Hepatocyte (in vitro differentiated cells): Measurements from ENCODE around the gene TRIM7. TPM values are rescaled to one million over a fixed set of nuclear protein-coding genes. Genes with fewer than 3 reads are reported as not detected.

Experiments used
- DNase-seq: peaks from one replicate; pipeline ENCODE4 v3.0.0-alpha.2; 2016; ENCODE audit warnings: low spot score
- H2AFZ ChIP-seq: fragments of 200-600 bp; sonication (generic); 2 replicates; pipeline ENCODE4 v1.6.0; 2016; ENCODE audit warnings: antibody characterized with exemption, mild to moderate bottlenecking
- H3K27ac ChIP-seq: fragments of 200-600 bp; sonication (generic); 2 replicates; pipeline ENCODE4 v1.5.1; 2016; ENCODE audit warnings: mild to moderate bottlenecking
- H3K27me3 ChIP-seq: fragments of 200-600 bp; sonication (generic); 2 replicates; pipeline ENCODE4 v1.6.1; 2016
- H3K36me3 ChIP-seq: fragments of 200-600 bp; sonication (generic); replicated peaks from 2 replicates; pipeline ENCODE4 v1.5.1; 2016; ENCODE audit warnings: low read depth; ENCODE audit not compliant: insufficient read depth
- H3K4me1 ChIP-seq: fragments of 200-600 bp; sonication (generic); 2 replicates; pipeline ENCODE4 v1.5.1; 2016; ENCODE audit warnings: mild to moderate bottlenecking, moderate library complexity; ENCODE audit not compliant: insufficient read depth
- H3K4me2 ChIP-seq: fragments of 200-600 bp; sonication (generic); 2 replicates; pipeline ENCODE4 v1.6.0; 2016
- H3K4me3 ChIP-seq: fragments of 200-600 bp; sonication (generic); 2 replicates; pipeline ENCODE4 v1.5.1; 2016; ENCODE audit warnings: mild to moderate bottlenecking
- H3K79me2 ChIP-seq: fragments of 200-600 bp; sonication (generic); 2 replicates; pipeline ENCODE4 v1.6.0; 2017; ENCODE audit warnings: mild to moderate bottlenecking
- H3K9me2 ChIP-seq: fragments of 200-600 bp; sonication (generic); replicated peaks from 2 replicates; pipeline ENCODE4 v1.6.0; 2017; ENCODE audit warnings: mild to moderate bottlenecking; ENCODE audit not compliant: insufficient read depth
- H3K9me3 ChIP-seq: fragments of 200-600 bp; sonication (generic); 2 replicates; pipeline ENCODE4 v1.5.1; 2016; ENCODE audit warnings: low read depth, mild to moderate bottlenecking
- H4K20me1 ChIP-seq: fragments of 200-600 bp; sonication (generic); 2 replicates; pipeline ENCODE4 v1.6.0; 2016; ENCODE audit warnings: mild to moderate bottlenecking; ENCODE audit not compliant: insufficient read depth, poor library complexity, severe bottlenecking
- CTCF ChIP-seq: fragments of 200-600 bp; sonication (generic); IDR thresholded peaks from 2 replicates; pipeline ENCODE4 v1.5.1; 2016; ENCODE audit warnings: antibody characterized with exemption, mild to moderate bottlenecking; ENCODE audit not compliant: poor library complexity
- EZH2 ChIP-seq: fragments of 200-600 bp; sonication (generic); IDR thresholded peaks from 2 replicates; pipeline ENCODE4 v1.6.1; 2016; ENCODE audit warnings: antibody characterized with exemption, mild to moderate bottlenecking, borderline replicate concordance
- EZH2phosphoT487 ChIP-seq: fragments of 200-600 bp; sonication (generic); IDR thresholded peaks from one replicate; pipeline ENCODE4 v1.6.1; 2018; ENCODE audit warnings: antibody characterized with exemption, mild to moderate bottlenecking, low read depth, moderate library complexity; ENCODE audit not compliant: unreplicated experiment, severe bottlenecking
- WGBS: methylation state at CpG from one replicate; pipeline ENCODE4 v1.1.6; 2016; ENCODE audit warnings: low lambda C conversion rate; ENCODE audit errors: missing lambda C conversion rate; 5-methylcytosine and 5-hydroxymethylcytosine counted together
- polyA plus RNA-seq: library from polyadenylated mRNA; unstranded; fragments of >200 nt; fragmentation: Nextera tagmentation; extraction: Ambion mirVana; gene quantifications from 2 replicates; pipeline ENCODE4 v1.2.1, GENCODE V29; 2016
- total RNA-seq: library from RNA; depleted of rRNA; stranded (reverse); fragments of >200 nt; gene quantifications from 2 replicates; pipeline ENCODE4 v1.2.3, GENCODE V29; 2014

The TRIM7 gene
- total and polyA plus RNA-seq, 2 experiments from 2014 or later = 0.35 TPM; not detected in 1

GRCh38 chr5:181224390-181225229, 19.6 kb upstream of the TRIM7 start:
- no peak for DNase-seq
- H3K9me3 ChIP-seq = no peaks in the 10 kb centered on the region
- no peak for TF ChIP-seq EZH2
- TF ChIP-seq CTCF = no peak
- TF ChIP-seq EZH2phosphoT487 = no peak
- no peaks in the 10 kb centered on the region for H4K20me1 ChIP-seq
- no peaks in the 10 kb centered on the region for H3K27me3 ChIP-seq
- H3K79me2 ChIP-seq = peaks cover 49% of the 10 kb centered on the region
- H3K27ac ChIP-seq = peak overlapping the region; percentile 98
- WGBS = 89% methylated on average over 22 of the region's 22 CpGs
- H3K9me2 ChIP-seq = no peaks in the 10 kb centered on the region
- H2AFZ ChIP-seq = no peak overlapping the region
- no peaks in the 10 kb centered on the region for H3K36me3 ChIP-seq
- peak overlapping the region; percentile 83 for H3K4me2 ChIP-seq
- peaks cover 6% of the 10 kb centered on the region for H3K4me1 ChIP-seq
- peak overlapping the region; percentile 68 for H3K4me3 ChIP-seq

- no peaks in the 10 kb centered on the region for H3K27me3 ChIP-seq
- H3K27ac ChIP-seq = peak overlapping the region; percentile 98
- WGBS = 4% methylated on average over 17 of the region's 31 CpGs
- peaks cover 45% of the 10 kb centered on the region for H3K79me2 ChIP-seq
- H3K36me3 ChIP-seq = no peaks in the 10 kb centered on the region
- H3K9me3 ChIP-seq = no peaks in the 10 kb centered on the region
- H3K4me3 ChIP-seq = peak overlapping the region; percentile 68
- peak overlapping the region; percentile 67 for H2AFZ ChIP-seq
- DNase-seq = peak; percentile 78
- TF ChIP-seq EZH2 (no peak), CTCF (no peak), EZH2phosphoT487 (no peak)
- H4K20me1 ChIP-seq = no peaks in the 10 kb centered on the region
- H3K4me2 ChIP-seq = peak overlapping the region; percentile 83
- H3K4me1 ChIP-seq = peaks cover 6% of the 10 kb centered on the region
- no peaks in the 10 kb centered on the region for H3K9me2 ChIP-seq
These were observed 18.9 kb upstream of the TRIM7 start for GRCh38 chr5:181223729-181224389.

- no peaks in the 10 kb centered on the region for H3K36me3 ChIP-seq
- H3K4me1 ChIP-seq = peaks cover 6% of the 10 kb centered on the region
- WGBS = 1% methylated on average over 58 of the region's 59 CpGs
These were observed 18.2 kb upstream of the TRIM7 start, which contains the start of gene TRIM41 for GRCh38 chr5:181223058-181223728. TRIM41 (plus strand) TSS chr5:181223281; CDS start chr5:181224000, 719 bp downstream.

More at GRCh38 chr5:181223058-181223728, 18.2 kb upstream of the TRIM7 start, which contains the start of gene TRIM41:
- Histone ChIP-seq H3K4me2 (peak within 1 kb of the TSS; percentile 83), H3K27ac (peak within 1 kb of the TSS; percentile 98), H4K20me1 (no peaks in the 10 kb centered on the region), H3K9me3 (no peaks in the 10 kb centered on the region), H3K4me3 (peak within 1 kb of the TSS; percentile 68), H3K9me2 (no peaks in the 10 kb centered on the region), H3K27me3 (no peaks in the 10 kb centered on the region), H2AFZ (peak within 1 kb of the TSS; percentile 76), H3K79me2 (peaks cover 43% of the 10 kb centered on the region)
- peak; percentile 98 for DNase-seq
- TF ChIP-seq EZH2phosphoT487 = no peak
- TF ChIP-seq CTCF = no peak
- TF ChIP-seq EZH2 = no peak
